Activated T-cell treated with anti-CD3 and anti-CD28 coated beads for 1 hour (primary cell): Measurements from ENCODE around the gene HDAC7.

ENCODE experiments used
- DNase-seq: peaks from one replicate; pipeline ENCODE4 v3.0.0-alpha.2; 2020; ENCODE audit warnings: low read depth

Gene HDAC7

GRCh38 chr12:47745485-47746041, 74.1 kb downstream of the HDAC7 start:
- DNase-seq: no peak

- DNase-seq: no peak
Measured at GRCh38 chr12:47744778-47745436, 74.8 kb downstream of the HDAC7 start.

GRCh38 chr12:47744005-47744651, 75.6 kb downstream of the HDAC7 start:
- DNase-seq: peak; percentile 52

GRCh38 chr12:47743311-47743860, 76.3 kb downstream of the HDAC7 start:
- DNase-seq: no peak

- DNase-seq: peak; percentile 70
Measured at GRCh38 chr12:47742253-47742825, 77.4 kb downstream of the HDAC7 start.

- peak; percentile 57 for DNase-seq
Measured at GRCh38 chr12:47741340-47741703, 78.4 kb downstream of the HDAC7 start.

GRCh38 chr12:47740606-47741339, 78.9 kb downstream of the HDAC7 start:
- DNase-seq: no peak

GRCh38 chr12:47739979-47740378, 79.7 kb downstream of the HDAC7 start:
- no peak for DNase-seq

- DNase-seq: no peak
Measured at GRCh38 chr12:47739297-47739696, 80.4 kb downstream of the HDAC7 start.

- no peak for DNase-seq
Measured at GRCh38 chr12:47737936-47738594, 81.6 kb downstream of the HDAC7 start.

GRCh38 chr12:47736877-47737676, 82.6 kb downstream of the HDAC7 start:
- DNase-seq: no peak

- no peak for DNase-seq
Measured at GRCh38 chr12:47736216-47736615, 83.5 kb downstream of the HDAC7 start.

GRCh38 chr12:47735649-47736048, 84.1 kb downstream of the HDAC7 start:
- no peak for DNase-seq

- no peak for DNase-seq
Measured at GRCh38 chr12:47734725-47735480, 84.8 kb downstream of the HDAC7 start.

GRCh38 chr12:47733142-47733541, 86.6 kb downstream of the HDAC7 start:
- no peak for DNase-seq
